ENCODE measurements around the gene HAPLN2.
"Not testable (repeated sequence)": the region's sequence is repeated elsewhere in the genome, so short reads cannot be mapped to it uniquely, and the experiment has no call there.

The HAPLN2 gene

DNA sequence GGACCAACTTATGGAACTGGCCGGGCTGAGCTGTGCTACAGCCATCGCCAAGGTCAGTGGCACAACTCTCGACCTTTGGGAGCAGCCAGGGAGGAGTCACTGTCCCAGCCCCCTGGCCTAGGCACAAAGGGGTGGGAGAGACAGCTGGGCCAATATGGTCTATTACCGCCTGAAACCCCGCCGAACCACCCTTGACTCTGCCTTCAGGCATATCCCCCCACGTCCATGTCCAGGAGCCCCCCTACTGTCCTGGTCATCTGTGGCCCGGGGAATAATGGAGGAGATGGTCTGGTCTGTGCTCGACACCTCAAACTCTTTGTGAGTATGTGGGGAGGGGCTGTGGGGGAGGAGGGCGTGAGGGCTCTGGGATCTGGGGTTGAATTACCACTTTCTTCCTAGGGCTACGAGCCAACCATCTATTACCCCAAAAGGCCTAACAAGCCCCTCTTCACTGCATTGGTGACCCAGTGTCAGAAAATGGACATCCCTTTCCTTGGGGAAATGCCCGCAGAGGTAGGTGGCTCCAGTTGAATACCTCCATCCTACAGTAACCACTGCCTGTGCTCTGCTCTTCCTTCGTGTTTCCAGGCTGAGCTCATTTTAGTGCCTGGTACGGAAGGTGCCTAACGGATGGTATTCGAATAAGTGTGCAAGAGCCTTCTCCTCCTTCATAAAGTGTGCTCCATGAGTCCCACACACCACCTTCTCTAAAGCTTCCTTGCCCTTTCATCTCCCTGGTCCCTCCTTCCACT lies 26.9 kb upstream of the HAPLN2 start:
- DNase-seq (ENCODE audit: low read depth), result no peak

DNA sequence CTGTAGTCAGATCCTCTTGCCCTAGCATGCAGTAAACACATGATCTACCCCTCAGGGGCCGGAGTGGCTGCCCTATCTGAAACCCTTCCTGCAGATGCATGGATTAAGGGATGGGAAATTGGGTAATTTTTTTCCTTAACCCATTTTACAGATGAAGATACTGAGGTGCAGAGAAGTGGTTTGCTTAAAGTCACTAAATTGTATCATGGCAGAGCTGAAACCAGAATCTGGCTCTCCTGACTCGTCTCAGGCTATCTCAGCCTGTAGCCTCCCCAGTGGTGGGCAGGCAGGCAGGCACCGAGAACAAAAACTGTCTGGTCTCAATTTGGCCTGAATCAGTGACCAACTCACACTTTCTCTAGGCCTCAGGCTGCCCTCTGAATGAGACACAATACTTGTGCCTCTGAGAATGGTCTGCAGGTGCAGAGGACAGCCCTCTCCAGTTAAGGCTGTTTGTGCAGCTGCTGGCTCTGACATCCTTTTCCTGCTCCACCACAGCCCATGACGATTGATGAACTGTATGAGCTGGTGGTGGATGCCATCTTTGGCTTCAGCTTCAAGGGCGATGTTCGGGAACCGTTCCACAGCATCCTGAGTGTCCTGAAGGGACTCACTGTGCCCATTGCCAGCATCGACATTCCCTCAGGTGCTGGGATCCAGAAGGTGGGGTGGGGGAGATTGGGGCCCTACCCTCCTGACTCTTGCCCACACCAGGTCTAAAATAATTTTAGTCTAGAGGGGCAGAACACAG lies 26.1 kb upstream of the HAPLN2 start:
- no peak for DNase-seq (ENCODE audit: low read depth)

DNA sequence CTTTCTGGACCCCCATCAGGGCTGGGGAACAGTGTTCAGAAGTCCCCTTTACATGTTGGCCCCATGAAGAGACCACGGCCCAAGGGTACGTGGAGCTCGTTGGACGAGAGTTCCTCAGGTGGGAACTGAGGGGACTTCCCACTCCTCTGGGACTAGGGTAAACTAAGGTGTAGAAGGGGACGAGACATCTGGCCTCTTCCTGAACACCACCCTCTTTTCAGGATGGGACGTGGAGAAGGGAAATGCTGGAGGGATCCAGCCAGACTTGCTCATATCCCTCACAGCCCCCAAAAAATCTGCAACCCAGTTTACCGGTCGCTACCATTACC lies 25.6 kb upstream of the HAPLN2 start:
- DNase-seq (ENCODE audit: low read depth), result no peak

DNA sequence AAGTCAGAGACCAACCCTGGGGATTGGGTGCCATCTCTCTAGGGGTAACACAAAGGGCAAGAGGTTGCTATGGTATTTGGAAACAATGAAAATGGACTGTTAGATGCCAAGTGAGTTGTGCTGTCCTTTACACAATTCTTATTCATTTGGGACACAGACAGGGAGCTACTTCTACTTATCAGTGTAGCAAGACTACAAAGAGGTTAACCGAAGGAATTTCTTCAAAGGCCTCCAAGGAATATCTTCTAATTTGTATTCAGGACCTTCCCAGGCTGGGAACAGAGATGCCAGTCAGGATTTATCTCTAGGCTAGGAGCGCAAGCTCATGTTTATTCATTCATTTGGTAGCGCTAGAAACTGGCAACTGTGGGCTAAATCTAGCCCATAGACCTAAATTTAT lies 25.0 kb upstream of the HAPLN2 start:
- no peak for DNase-seq (ENCODE audit: low read depth)

DNA sequence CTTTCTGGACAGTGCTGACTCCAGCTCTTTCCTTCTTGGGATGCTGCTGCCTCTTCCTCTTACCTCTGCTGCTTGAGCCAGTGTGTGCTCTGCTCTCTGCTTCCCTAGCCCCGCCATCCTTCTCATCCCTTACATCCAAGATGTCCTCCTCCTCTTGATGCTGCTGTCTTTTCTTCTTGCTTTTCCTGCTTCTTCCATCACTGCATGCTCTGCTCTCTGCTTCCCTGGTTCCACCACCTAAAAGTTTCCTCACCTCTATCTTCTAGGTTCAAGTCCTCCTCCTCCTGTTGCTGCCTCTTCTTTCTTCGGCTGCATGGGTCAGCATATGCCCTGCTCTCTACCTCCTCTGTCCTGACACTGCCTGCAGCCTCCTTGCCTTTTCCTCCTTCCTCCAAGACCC lies 24.2 kb upstream of the HAPLN2 start:
- no peak for DNase-seq (ENCODE audit: low read depth)

DNA sequence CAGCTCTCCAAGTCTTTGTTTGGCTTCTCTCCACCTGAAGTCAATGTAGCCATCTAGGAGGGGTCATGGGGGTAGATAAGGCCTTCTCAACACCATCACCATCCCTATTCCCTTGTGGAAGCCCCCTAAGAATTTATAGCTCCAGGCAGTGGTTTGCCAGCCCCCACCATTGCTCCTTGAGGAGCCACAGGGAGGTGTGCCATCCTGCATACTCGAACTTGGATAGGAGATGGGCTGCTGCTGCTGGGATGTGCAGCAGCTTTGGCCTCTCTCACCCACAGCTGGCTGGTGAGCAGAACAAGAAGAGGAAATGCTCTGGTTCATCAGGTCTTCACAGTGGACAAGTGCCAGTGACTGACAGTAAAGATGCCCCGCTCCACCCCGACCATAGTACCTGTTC lies 22.8 kb upstream of the HAPLN2 start:
- DNase-seq (ENCODE audit: low read depth), result no peak

DNA sequence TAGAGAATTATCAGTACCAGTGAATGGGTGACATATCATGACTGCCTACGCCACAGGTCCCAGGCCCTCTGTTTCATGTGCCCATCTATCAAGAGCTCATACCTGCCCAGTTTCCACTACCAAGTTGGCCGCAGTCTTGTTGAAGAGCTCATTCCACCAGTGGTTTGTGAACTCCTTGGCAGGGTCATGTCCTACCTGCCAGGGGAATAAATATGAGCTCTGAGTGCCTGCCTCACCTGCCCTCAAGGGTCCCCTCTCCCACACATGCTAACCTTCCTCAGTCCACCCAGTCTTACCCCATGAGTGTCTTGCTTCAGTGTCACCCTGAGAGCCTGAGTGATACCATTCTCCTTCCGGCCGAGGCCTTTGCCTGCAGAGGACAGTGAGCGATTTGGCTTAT lies 21.1 kb upstream of the HAPLN2 start:
- DNase-seq (ENCODE audit: low read depth), result no peak

DNA sequence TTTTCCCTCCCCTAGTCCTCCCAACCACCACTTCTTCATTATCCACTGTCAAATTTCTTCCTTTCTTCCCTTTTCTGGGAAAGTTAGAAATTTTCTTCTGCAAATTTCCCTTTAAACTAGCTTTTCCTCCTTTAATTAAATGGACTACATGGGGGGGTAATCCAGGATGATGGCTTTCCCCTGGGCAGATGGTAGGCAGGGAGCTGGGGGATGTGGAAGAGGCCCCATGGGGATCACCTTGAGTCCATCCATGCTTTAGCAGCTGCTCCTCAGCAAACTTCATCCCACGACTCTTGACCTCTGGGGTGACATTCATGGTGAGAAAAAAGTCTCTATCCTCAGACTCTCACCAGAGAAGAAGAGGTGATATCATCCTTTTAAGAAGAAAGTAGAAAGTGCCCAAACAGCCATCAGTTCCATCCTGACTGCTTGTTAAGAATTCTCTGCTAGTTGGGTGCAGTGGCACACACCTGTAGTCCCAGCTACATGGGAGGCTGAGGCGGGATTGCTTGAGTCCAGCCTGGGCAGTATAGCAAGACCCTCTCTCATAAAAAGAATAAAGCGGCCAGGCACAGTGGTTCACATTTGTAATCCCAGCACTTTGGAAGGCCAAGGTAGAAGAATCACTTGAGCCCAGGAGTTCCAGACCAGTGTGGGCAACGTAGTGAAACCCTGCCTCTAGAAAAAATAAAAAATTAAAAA lies 20.3 kb upstream of the HAPLN2 start:
- no peak for DNase-seq (ENCODE audit: low read depth)

DNA sequence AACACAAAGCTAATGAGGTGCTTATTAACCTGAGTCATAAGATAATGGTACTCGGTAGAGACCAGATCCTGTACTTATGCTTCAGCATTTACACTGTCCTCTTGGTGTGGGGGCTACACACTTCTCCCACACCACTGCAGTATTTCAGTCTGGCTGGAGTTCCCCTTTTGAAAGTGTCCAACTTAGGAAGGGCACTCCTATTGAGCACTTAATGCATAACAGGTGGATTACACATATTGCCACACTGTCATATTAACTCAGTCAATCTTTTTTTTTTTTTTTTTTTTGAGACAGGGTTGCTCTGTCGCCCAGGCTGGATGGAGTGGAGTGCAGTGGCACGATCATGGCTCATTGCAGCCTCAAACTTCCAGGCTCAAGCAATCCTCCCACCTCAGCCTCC lies 19.4 kb upstream of the HAPLN2 start:
- no peak for DNase-seq (ENCODE audit: low read depth)

DNA sequence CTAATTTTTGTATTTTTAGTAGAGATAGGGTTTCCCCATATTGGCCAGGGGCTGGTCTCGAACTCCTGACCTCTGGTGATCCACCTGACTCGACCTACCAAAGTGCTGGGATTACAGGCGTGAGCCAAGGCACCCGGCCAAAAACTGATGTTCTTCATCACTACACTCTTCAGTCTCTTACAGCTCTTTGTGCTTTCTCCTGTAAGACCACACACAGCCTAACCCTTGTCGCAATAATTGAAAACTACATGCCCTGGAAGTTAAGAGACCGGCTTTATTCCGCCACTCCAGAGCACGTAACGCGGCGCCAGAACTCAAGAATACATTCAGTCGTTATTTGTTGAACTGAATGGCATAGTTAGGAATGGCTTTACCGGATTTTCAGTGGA lies 18.5 kb upstream of the HAPLN2 start:
- no peak for DNase-seq (ENCODE audit: low read depth)

DNA sequence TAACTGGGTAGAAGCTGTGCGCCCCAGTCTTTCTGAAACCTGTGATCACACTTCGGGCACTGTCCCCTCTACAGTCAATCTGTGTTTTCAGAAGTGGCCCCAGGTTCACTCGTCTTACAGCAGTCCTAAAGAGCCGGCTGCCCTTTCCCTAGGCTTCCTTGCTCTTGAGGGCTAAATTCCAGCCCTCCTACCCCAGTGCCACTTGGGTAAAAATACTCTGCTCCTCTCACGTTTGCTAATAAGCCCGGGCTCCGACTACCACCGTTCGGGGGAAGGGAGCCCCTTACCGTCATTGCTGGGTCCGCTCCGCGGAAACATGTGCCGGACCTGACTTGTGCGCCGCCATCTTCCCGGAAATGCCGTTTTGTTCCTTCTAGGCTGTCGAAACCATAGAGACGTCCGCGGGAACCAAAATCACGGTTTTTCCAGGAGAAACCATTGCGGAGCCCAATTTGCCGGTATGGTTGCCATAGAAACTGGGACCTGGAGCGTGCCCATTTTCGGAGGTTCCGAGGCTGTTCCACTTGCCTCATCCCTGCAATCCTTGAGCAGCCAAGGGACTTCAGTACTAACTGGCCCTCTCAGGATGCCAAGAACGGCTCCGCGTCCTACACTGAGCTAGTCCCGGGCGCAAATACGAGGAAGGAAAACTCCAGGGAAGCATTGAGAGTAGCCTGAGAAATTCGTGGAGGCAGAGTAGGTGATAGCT lies 17.9 kb upstream of the HAPLN2 start, which contains the start of gene GPATCH4:
Gene GPATCH4, minus strand, starts transcription at position 358 of the 709 bp plus-strand sequence.
- peak; percentile 90 for DNase-seq (ENCODE audit: low read depth)

DNA sequence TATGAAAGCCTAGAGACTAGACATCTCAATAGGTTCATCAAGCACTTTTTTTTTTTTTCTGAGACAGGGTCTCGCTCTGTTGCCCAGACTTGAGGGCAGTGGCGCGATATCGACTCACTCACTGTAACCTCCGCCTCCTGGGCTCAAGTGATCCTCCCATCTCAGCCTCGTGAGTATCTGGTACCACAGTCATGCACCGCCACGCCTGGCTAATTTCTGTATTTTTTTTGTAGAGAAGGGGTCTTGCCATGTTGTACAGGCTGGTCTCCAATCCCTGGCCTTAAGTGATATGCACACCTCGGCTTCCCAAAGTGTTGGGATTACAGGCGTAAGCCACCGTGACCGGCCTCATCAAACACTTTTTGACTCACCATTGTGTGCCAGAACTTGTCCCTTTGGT lies 17.3 kb upstream of the HAPLN2 start:
- no peak for DNase-seq (ENCODE audit: low read depth)

DNA sequence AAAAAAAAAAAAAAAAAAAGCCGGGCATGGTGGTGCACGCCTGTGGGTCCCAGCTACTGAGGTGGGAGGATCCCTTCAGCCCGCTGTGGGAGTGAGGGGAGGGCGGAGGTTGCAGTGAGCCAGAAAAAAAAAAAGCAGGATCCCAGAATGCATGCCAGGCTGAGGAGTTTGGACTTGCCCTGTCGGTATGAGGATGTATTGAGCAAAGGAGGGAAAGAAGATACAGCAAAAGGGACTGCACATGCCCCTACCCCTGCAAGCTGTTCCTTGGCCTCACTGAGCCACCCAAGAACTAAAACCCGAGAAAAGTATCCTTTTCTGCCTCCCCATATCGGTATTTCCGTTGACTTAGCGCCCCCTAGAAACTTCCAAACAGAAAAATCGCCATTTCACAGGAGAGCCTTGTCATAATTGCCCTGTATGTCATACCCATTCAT lies 16.6 kb upstream of the HAPLN2 start:
- no peak for DNase-seq (ENCODE audit: low read depth)

DNA sequence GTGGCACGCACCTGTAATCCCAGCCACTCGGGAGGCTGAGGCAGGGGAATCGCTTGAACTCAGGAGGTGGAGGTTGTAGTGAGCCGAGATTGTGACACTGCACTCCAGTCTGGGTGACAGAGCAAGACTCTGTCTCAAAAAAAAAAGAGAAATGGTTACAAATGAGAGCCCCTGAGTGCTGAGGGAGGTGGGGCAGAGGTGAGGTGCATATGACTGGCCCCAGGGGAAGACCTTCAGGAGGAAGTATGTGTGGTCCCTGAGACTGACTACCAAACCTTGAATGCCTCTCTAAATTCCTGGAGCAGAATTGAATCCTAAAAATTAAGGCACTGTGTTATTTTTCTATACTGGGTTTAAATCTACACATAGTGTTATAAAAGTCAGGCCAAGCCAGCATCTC lies 11.9 kb upstream of the HAPLN2 start:
- DNase-seq (ENCODE audit: low read depth), result not testable (repeated sequence)

DNA sequence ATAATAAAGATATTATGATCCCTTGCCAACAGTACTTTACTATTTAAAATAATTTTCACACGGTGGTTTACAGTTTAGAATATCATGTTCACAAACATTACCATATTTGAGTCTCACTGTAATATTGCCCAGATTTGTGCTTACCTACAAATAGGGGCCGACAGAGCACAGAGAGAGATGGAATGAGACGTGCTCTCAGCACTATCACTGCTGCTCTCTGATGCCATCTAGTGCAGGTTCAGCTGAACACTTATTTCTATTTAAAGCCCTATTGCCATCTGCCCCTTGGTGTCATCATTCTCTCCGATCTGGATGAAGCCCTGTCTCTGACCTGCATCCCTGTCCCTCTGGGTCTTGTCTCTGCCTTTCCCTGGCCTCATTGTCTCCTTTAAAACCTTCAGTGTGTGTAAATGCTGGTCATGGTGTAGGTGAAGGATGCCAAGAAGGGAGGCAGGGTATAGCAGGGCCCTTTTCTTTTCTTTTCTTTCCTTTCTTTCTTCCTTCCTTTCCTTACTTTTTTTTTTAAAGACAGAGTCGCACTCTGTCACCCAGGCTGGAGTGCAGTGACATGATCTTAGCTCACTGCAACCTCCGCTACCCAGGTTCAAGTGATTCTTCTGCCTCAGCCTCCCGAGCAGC lies 11.1 kb upstream of the HAPLN2 start:
- DNase-seq (ENCODE audit: low read depth), result peak; percentile 74

DNA sequence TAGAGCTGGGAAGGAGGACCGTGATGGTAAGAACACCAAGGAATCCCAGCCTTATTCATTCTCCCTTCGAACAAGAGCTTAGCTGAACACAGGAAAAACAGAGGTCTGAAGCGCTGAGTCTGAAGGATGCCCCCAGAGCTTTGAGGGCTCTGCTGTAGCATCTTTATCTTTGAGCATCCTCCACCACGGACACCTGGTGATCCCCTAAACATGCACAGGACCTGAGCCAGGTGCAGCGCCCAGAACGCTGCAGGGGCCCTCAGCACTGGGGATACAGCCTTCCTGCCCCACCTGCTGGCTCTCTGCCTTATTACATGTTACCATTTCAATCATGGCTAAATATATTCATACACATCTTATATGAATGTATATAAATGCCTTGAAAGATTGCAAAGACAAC lies 10.2 kb upstream of the HAPLN2 start:
- no peak for DNase-seq (ENCODE audit: low read depth)

DNA sequence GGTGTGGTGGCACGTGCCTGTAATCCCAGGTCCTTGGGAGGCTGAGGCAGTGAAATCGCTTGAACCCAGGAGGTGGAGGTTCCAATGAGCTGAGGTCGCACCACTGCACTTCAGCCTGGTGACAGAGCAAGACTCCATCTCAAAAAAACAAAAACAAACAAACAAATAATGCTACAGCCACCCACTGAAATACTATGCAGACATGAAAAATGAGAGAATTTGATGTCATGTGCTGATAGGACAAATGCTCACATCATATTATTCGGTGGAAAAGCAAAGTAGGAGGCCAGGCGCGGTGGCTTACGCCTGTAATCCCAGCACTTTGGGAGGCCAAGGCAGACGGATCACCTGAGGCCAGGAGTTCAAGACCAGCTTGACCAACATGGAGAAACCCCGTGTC lies 9.1 kb upstream of the HAPLN2 start:
- not testable (repeated sequence) for DNase-seq (ENCODE audit: low read depth)

DNA sequence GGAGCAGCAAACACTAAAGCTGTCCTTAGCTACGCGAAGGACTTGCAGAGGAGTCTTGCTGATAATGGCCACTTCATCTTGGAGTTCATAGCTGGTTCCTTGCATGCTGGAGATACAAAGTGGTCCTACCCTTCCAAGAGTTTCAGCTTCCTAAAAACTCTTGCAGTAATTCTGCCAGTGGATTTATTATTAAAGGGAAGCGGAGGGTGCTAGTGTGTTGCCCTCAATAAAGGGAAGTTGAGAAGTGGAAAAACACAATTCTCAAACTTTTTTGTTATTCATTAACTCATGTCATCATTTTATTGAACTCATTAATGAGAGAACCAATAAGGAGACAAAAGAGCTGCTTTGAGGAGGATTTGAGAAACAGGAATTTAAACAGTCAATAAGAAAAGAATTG lies 6.5 kb upstream of the HAPLN2 start:
- no peak for DNase-seq (ENCODE audit: low read depth)

DNA sequence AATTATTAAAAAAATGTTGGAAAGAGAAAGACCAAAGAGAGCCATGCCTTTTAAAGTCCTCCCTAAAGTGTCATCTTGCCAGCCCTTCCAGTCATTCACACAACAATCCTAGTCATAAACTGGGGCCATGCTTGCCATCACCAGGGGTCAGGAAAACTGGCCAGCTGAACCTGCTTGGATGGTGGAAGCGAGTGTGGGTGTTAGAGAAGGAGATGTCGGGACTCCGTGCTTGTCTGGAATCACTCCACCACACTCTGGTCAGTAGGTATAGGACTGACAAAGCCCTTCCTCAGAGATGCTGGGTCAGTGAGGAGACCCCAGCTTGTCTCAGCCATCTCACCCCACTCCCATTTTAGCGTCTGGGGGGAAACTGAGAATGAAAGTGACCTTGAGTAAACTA lies 3.3 kb upstream of the HAPLN2 start:
- no peak for DNase-seq (ENCODE audit: low read depth)

DNA sequence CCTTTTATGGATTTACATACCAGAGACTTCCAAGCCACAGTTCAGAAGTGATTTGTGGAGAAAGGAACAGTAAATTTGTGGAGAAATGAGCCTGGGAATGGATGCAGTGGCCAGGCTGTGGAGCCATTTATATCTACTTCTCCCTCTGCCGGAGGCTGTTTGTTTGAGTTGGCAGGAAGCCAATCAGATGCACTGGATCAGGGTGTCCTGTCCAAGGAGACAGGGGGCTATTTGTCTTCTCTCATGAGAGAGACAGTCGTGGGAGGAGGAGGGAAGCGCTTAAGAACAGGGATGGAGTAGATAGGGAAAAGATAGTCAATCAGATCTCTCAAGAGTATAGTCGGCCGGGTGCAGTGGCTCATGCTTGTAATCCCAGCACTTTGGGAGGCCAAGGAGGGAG lies 2.8 kb upstream of the HAPLN2 start:
- no peak for DNase-seq (ENCODE audit: low read depth)

DNA sequence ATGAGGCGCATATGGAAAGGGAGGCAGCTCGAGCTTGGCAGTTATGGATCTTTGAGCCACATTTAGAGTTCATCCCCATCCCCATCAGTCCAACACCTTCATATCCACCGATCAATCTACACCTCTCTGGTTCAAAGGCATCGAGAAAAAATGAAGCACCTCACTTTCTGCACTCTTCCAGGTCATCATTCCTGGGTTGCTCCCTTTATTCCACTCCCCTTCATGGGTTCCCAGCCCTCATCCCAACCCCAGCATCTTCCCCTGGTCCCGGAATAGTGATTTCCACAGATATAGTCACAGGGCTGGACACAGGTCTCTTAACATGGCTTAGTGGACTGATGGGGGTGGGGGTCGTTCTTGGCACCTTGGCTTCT lies 354 bp downstream of the HAPLN2 start:
- no peak for DNase-seq (ENCODE audit: low read depth)

Data from fibroblast of the conjunctiva (primary cell).